HCT116 (cell line): ENCODE data around the gene CMBL. TPM values are rescaled to one million over a fixed set of nuclear protein-coding genes. Genes with fewer than 3 reads are reported as not detected.

ENCODE experiments used
- ATAC-seq: fragments of 200-7000 bp; cut with Tn5 transposase; 2 replicates; pipeline ENCODE4 v1.9.1; 2020; ENCODE audit warnings: mild to moderate bottlenecking, moderate library complexity
- BruUV-seq: library from RNA; stranded (reverse); fragments of 400-500 nt; replicated peaks from 2 replicates; lab custom pipeline; 2021; lab: Mats Ljungman, UMichigan
- CTCF ChIA-PET: fragments of 300-600 bp; sonication (Branson Sonifier 250); formaldehyde crosslinking; loops from one replicate; lab custom pipeline; 2021; ENCODE audit warnings: antibody characterized with exemption; lab: Charles Lee
- POLR2A ChIA-PET: fragments of 300-600, 350-600 bp; sonication (Branson Sonifier 250); formaldehyde crosslinking; loops from one replicate; lab custom pipeline; 2021; ENCODE audit warnings: antibody characterized with exemption; lab: Charles Lee
- RAD21 ChIA-PET, 2 experiments: fragments of 300-600 bp; sonication (Branson Sonifier 250); formaldehyde crosslinking; loops; one replicate each; lab custom pipeline; 2023; ENCODE audit warnings: low total read pairs in 2 of 2; ENCODE audit not compliant: uncharacterized antibody in 2 of 2, unreplicated experiment in 2 of 2, low non-redundant PET in 1 of 2; lab: Charles Lee
- DNase-seq: peaks from one replicate; pipeline ENCODE4 v3.0.0-alpha.2; 2010; ENCODE audit warnings: low read depth, low spot score
- H2AFZ ChIP-seq: fragments of 200-600 bp; shearing (Covaris generic), sonication (generic); 2 replicates; pipeline ENCODE4 v1.6.1; 2017; ENCODE audit warnings: low read depth, mixed run types, mixed read lengths, antibody characterized with exemption, low read length; ENCODE audit not compliant: poor library complexity, severe bottlenecking
- H3K27ac ChIP-seq: 2 replicates; pipeline ENCODE4 v1.5.1; 2012; ENCODE audit warnings: low read depth, low read length
- H3K27me3 ChIP-seq: fragments of 200-600 bp; sonication (generic); 2 replicates; pipeline ENCODE4 v1.6.1; 2016; ENCODE audit warnings: mixed run types, low read length, mixed read lengths; ENCODE audit not compliant: insufficient read depth
- H3K36me3 ChIP-seq, 2 experiments: fragments of 200-500 bp in 1 of 2; fragments of 200-600 bp in 1 of 2; sonication (Bioruptor generic) in 1 of 2; sonication (generic) in 1 of 2; 2 replicates each; pipeline versions ENCODE4 v1.5.1 to v1.6.1; 2014 to 2016; ENCODE audit warnings: low read length in 2 of 2, inconsistent platforms in 1 of 2, mixed read lengths in 1 of 2, mixed run types in 1 of 2; ENCODE audit not compliant: insufficient read depth in 2 of 2, control insufficient read depth in 1 of 2
- H3K4me1 ChIP-seq, 2 experiments: fragments of 200-600 bp in 1 of 2; sonication (generic) in 1 of 2; 2 replicates each; pipeline versions ENCODE4 v1.5.1 to v1.6.1; 2012 to 2017; ENCODE audit warnings: low read length in 2 of 2, inconsistent platforms in 1 of 2, mild to moderate bottlenecking in 1 of 2, mixed read lengths in 1 of 2, mixed run types in 1 of 2, moderate library complexity in 1 of 2; ENCODE audit not compliant: insufficient read depth in 2 of 2, control insufficient read depth in 1 of 2
- H3K4me2 ChIP-seq: fragments of 200-600 bp; sonication (generic); 2 replicates; pipeline ENCODE4 v1.6.1; 2017; ENCODE audit warnings: mixed run types, low read length, mixed read lengths
- H3K4me3 ChIP-seq, 2 experiments: fragments of 200-600 bp in 1 of 2; sonication (generic) in 1 of 2; replicated peaks in 1 of 2; 2 replicates each; pipeline ENCODE4 v1.5.1; 2011 to 2016; ENCODE audit warnings: low read length in 2 of 2, control low read depth in 1 of 2, low read depth in 1 of 2, mild to moderate bottlenecking in 1 of 2, mixed read lengths in 1 of 2, mixed run types in 1 of 2
- H3K79me2 ChIP-seq: fragments of 200-600 bp; sonication (generic); 2 replicates; pipeline ENCODE4 v1.6.1; 2017; ENCODE audit warnings: mild to moderate bottlenecking, mixed run types, low read length, moderate library complexity, mixed read lengths; ENCODE audit not compliant: insufficient read depth
- H3K9ac ChIP-seq: fragments of 200-600 bp; sonication (generic); 2 replicates; pipeline ENCODE4 v1.6.1; 2016; ENCODE audit warnings: low read length, mixed read lengths
- H3K9me2 ChIP-seq: fragments of 200-600 bp; sonication (generic), shearing (Covaris generic); 2 replicates; pipeline ENCODE4 v1.6.1; 2017; ENCODE audit warnings: mixed run types, mild to moderate bottlenecking, moderate library complexity; ENCODE audit not compliant: insufficient read depth
- H3K9me3 ChIP-seq, 2 experiments: fragments of 200-500 bp in 1 of 2; fragments of 200-600 bp in 1 of 2; sonication (Bioruptor generic) in 1 of 2; sonication (generic) in 1 of 2; 2 replicates each; pipeline ENCODE4 v1.6.1; 2014 to 2017; ENCODE audit warnings: low read length in 2 of 2, mixed read lengths in 2 of 2, inconsistent platforms in 1 of 2, low read depth in 1 of 2, mild to moderate bottlenecking in 1 of 2, mixed run types in 1 of 2, moderate library complexity in 1 of 2; ENCODE audit not compliant: control insufficient read depth in 1 of 2, insufficient read depth in 1 of 2
- H4K20me1 ChIP-seq: fragments of 200-600 bp; sonication (generic), shearing (Covaris generic); 2 replicates; pipeline ENCODE4 v1.6.1; 2017; ENCODE audit warnings: mixed run types, mild to moderate bottlenecking, moderate library complexity; ENCODE audit not compliant: insufficient read depth
- CBX3 ChIP-seq: IDR thresholded peaks from 2 replicates; pipeline ENCODE4 v1.6.1; 2012; ENCODE audit warnings: low read depth
- CEBPB ChIP-seq: IDR thresholded peaks from 2 replicates; pipeline ENCODE4 v1.6.1; 2012; ENCODE audit warnings: low read depth
- EGR1 ChIP-seq: IDR thresholded peaks from 2 replicates; pipeline ENCODE4 v1.6.1; 2012; ENCODE audit warnings: low read depth
- ELF1 ChIP-seq: IDR thresholded peaks from 2 replicates; pipeline ENCODE4 v1.6.1; 2012; ENCODE audit warnings: low read depth, borderline replicate concordance
- EZH2 ChIP-seq: fragments of 200-600 bp; sonication (generic); IDR thresholded peaks from 2 replicates; pipeline ENCODE4 v1.6.1; 2017; ENCODE audit warnings: antibody characterized with exemption, mixed run types
- EZH2phosphoT487 ChIP-seq: fragments of 200-600 bp; IDR thresholded peaks from 2 replicates; pipeline ENCODE4 v1.6.1; 2018; ENCODE audit warnings: antibody characterized with exemption, borderline replicate concordance
- POLR2A ChIP-seq: IDR thresholded peaks from 2 replicates; pipeline ENCODE4 v1.7.0; 2011; ENCODE audit warnings: borderline replicate concordance; ENCODE audit not compliant: insufficient read depth, insufficient read length; ENCODE audit errors: extremely low read depth
- POLR2AphosphoS5 ChIP-seq: IDR thresholded peaks from 2 replicates; pipeline ENCODE4 v1.6.1; 2011; ENCODE audit warnings: mild to moderate bottlenecking, low read depth, low read length, moderate library complexity
- RAD21 ChIP-seq: IDR thresholded peaks from 2 replicates; pipeline ENCODE4 v1.6.1; 2012; ENCODE audit warnings: low read depth, mild to moderate bottlenecking
- SP1 ChIP-seq: IDR thresholded peaks from 2 replicates; pipeline ENCODE4 v1.6.1; 2012; ENCODE audit warnings: low read depth
- SRF ChIP-seq: IDR thresholded peaks from 2 replicates; pipeline ENCODE4 v1.6.1; 2012; ENCODE audit warnings: low read depth
- TCF7L2 ChIP-seq: IDR thresholded peaks from 2 replicates; pipeline ENCODE4 v1.7.0; 2011; ENCODE audit warnings: borderline replicate concordance, inconsistent platforms; ENCODE audit not compliant: insufficient read depth, insufficient read length; ENCODE audit errors: extremely low read depth
- YY1 ChIP-seq: IDR thresholded peaks from 2 replicates; pipeline ENCODE4 v1.6.1; 2011; ENCODE audit warnings: low read length, low read depth, moderate library complexity, mild to moderate bottlenecking; ENCODE audit not compliant: insufficient replicate concordance; ENCODE audit errors: extremely low read depth
- ZFX ChIP-seq: fragments of 450-650 bp; IDR thresholded peaks from 2 replicates; pipeline ENCODE4 v1.6.1; 2017
- ZNF274 ChIP-seq: fragments of 200-500 bp; sonication (Bioruptor generic); IDR thresholded peaks from 2 replicates; pipeline ENCODE4 v1.6.1; 2014; ENCODE audit warnings: mild to moderate bottlenecking, low read depth, low read length, inconsistent platforms
- intact Hi-C: fragments of 100-400 bp; cut with micrococcal nuclease; formaldehyde crosslinking; loops from 2 replicates; pipeline ENCODE4 v1.10.0; 2022
- total RNA-seq: library from RNA; stranded (reverse); gene quantifications from one replicate; pipeline ENCODE4 v1.2.1, GENCODE V29; 2021; ENCODE audit not compliant: unreplicated experiment
- TF ChIP-seq, protein P1 (sequence below): IDR thresholded peaks from 2 replicates; pipeline ENCODE4 v1.6.1; 2012
- TF ChIP-seq, protein P2 (sequence below): IDR thresholded peaks from 2 replicates; pipeline ENCODE4 v1.6.1; 2012; ENCODE audit warnings: low read depth

The CMBL gene
- total RNA-seq, 1 experiment from 2014 or later, result 51.0 TPM

DNA sequence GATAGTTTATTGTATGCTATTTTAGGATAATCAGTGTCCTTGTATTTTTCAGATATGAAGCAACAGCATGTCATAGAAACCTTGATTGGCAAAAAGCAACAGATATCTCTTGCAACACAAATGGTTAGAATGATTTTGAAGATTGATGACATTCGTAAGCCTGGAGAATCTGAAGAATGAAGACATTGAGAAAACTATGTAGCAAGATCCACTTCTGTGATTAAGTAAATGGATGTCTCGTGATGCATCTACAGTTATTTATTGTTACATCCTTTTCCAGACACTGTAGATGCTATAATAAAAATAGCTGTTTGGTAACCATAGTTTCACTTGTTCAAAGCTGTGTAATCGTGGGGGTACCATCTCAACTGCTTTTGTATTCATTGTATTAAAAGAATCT is 43.1 kb downstream of the CMBL start:
- no peaks in the 10 kb centered on the region for H3K9me3 ChIP-seq
- peaks cover 0 to 12% of the 10 kb centered on the region in 2 experiments; a peak in 1 of 4 replicates for H3K4me1 ChIP-seq
- intact Hi-C loops, result no loop called here
- peaks cover 7% of the 10 kb centered on the region; the same call in 1 of the 2 replicates for H4K20me1 ChIP-seq
- H3K4me3 ChIP-seq, result no peak overlapping the region
- CTCF ChIA-PET, result interaction anchor here (0.6 kb wide), 1 partner anchor 19 kb away, joined by 3 read pairs; no protein-coding TSS in a partner anchor
- no peaks in the 10 kb centered on the region for H3K27me3 ChIP-seq
- no peaks in the 10 kb centered on the region for H3K9me2 ChIP-seq
- TF ChIP-seq EZH2phosphoT487 (no peak), CBX3 (no peak), EZH2 (no peak), ZFX (no peak), CEBPB (no peak), YY1 (no peak), POLR2AphosphoS5 (no peak), SP1 (no peak), ZNF274 (no peak), POLR2A (no peak), SRF (no peak), EGR1 (no peak), ELF1 (no peak), RAD21 (no peak), TCF7L2 (no peak)
- TF ChIP-seq, protein P1, sequence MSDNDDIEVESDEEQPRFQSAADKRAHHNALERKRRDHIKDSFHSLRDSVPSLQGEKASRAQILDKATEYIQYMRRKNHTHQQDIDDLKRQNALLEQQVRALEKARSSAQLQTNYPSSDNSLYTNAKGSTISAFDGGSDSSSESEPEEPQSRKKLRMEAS, result no peak
- TF ChIP-seq, protein P2, sequence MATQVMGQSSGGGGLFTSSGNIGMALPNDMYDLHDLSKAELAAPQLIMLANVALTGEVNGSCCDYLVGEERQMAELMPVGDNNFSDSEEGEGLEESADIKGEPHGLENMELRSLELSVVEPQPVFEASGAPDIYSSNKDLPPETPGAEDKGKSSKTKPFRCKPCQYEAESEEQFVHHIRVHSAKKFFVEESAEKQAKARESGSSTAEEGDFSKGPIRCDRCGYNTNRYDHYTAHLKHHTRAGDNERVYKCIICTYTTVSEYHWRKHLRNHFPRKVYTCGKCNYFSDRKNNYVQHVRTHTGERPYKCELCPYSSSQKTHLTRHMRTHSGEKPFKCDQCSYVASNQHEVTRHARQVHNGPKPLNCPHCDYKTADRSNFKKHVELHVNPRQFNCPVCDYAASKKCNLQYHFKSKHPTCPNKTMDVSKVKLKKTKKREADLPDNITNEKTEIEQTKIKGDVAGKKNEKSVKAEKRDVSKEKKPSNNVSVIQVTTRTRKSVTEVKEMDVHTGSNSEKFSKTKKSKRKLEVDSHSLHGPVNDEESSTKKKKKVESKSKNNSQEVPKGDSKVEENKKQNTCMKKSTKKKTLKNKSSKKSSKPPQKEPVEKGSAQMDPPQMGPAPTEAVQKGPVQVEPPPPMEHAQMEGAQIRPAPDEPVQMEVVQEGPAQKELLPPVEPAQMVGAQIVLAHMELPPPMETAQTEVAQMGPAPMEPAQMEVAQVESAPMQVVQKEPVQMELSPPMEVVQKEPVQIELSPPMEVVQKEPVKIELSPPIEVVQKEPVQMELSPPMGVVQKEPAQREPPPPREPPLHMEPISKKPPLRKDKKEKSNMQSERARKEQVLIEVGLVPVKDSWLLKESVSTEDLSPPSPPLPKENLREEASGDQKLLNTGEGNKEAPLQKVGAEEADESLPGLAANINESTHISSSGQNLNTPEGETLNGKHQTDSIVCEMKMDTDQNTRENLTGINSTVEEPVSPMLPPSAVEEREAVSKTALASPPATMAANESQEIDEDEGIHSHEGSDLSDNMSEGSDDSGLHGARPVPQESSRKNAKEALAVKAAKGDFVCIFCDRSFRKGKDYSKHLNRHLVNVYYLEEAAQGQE, result no peak
- POLR2A ChIA-PET, result no interaction called here
- H3K9ac ChIP-seq, result no peak overlapping the region
- RAD21 ChIA-PET, result no interaction called here
- no peak overlapping the region for H2AFZ ChIP-seq
- BruUV-seq, result no TSS peak
- ATAC-seq, result no peak
- peaks cover 23% of the 10 kb centered on the region for H3K79me2 ChIP-seq
- H3K4me2 ChIP-seq, result no peak overlapping the region
- H3K27ac ChIP-seq, result no peak overlapping the region
- no peak for DNase-seq
- peaks cover 47 to 52% of the 10 kb centered on the region in 2 experiments for H3K36me3 ChIP-seq
